GM10847 (cell line): ENCODE results near the gene OTOF.

Source experiments
- POLR2A ChIP-seq: IDR thresholded peaks from 2 replicates; pipeline ENCODE4 v1.6.1; 2011; ENCODE audit not compliant: insufficient read length; ENCODE audit errors: extremely low read depth

Gene OTOF

DNA sequence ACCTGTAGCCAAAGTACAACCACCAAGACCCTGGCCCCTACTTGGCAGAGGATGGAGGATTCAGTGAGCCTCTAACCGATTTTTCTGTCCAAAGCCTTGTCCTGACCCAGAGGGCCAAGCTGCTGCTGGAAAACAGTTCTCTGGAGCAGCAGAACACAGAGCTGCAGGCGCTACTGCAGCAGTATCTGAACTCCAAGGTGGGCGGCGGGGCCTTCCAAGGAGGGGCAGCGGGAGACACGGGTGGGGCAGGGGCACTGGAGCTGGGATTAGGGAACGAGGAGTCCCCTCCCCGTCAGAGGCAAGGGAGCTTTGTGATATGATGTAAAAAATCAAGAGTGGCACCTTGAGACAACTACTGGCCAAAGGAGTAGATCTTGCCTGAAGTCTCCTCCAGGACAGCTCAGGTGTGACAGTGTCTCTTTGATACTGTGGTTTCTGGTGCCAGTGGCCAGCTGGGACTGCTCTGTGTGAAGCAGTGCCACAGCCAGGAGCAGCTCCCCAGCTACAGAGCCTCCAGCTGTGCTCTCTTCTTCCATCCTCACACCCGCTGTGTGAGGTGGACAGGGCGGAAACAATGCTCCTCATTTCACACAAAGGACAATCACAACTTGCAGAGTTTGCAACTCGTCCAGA lies 22.8 kb downstream of the OTOF start:
- TF ChIP-seq POLR2A: no peak

DNA sequence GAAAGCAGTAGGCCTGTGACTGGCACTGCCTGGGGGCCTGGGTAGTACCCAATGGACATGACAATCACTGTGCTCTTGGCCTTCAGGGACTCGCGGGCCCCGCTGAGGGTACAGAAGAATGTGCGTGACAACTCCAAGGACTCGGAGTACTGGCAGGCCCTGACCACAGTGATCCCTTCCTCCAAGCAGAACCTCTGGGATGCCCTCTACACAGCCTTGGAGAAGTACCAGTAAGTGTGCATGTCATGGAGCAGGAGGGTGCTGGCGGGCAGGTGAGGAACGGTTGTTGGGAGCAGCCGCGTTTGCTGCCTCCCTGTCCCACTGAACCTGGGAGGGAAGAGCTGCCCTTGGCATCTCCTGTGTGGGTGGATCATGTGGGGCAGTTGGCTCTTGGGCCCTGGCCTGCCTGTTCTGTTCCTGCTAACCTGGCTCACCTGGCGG lies 23.3 kb downstream of the OTOF start:
- no peak for TF ChIP-seq POLR2A

- no peak for TF ChIP-seq POLR2A
These were observed 24.2 kb downstream of the OTOF start for GRCh38 chr2:26453421-26454329.

DNA sequence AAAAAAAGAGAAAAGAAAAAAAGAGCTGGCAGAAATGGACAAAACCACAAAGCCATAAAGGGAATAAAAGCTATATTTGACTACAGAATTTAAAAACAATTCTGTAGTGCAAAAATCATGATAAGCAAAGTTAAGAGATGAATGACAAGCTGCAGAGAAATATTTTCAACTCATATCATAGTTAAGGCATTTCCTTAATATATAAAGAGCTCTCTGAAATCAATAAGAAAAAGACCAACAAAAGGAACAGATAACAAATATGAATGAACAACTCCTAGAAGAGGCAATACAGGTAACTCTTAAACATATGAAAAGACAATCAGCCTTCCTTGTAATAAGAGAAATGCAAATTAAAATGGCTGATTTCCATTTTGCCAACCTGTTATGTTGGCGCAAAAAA lies 26.2 kb downstream of the OTOF start:
- TF ChIP-seq POLR2A: no peak

DNA sequence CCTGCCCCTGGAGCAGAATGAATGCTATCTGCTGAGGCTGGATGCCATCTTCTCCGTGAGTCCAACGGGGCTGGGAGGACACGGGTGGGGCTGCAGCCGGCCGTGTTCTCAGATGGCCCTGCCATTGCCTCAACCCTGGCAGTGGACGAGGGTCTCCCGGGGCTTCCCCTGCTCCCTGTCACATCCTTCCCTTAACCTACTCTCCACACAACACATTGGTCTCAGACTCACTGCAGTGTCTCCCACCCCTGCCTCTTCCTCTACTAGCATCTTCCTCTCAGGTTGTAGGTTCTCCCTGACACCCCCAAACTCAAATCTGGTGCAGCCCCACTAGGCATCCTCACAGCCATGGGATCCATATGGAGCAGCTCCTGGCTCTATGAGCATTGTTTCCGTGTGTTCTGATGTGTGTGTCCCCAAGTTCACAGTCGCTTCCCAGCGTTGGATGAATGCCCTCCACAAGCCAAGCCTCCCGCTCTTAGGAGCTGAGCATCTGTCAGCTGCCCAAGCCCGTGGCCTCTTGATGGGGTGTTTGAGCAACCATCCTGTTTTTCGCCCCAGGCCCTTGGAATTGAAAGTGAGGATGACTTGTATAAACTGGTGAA lies 27.8 kb downstream of the OTOF start:
- TF ChIP-seq POLR2A: no peak

GRCh38 chr2:26449278-26450030 lies 28.5 kb downstream of the OTOF start:
- no peak for TF ChIP-seq POLR2A

GRCh38 chr2:26448651-26449050 lies 29.3 kb downstream of the OTOF start:
- TF ChIP-seq POLR2A: no peak

GRCh38 chr2:26444236-26444635 lies 33.7 kb downstream of the OTOF start:
- no peak for TF ChIP-seq POLR2A

DNA sequence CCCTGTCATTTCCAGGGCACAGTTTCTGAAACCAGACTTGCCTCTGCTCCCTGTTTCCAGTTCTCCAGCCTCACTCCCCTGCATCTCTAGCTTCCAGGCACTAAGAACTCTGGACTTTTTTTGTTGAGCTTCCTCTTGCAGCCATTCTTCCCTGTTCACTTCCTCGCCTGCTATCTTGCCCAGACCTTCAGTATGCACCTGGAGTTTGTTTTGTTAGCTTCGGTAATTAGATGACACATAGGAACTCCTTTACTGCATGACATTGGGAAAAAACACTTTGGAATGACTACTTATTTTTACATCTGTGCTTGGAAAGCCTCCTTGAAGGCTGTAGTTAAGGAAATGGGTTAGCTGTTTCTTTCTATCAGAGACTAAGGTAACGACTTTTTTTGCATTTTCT lies 35.2 kb downstream of the OTOF start:
- no peak for TF ChIP-seq POLR2A

GRCh38 chr2:26442301-26442700 lies 35.6 kb downstream of the OTOF start:
- no peak for TF ChIP-seq POLR2A

GRCh38 chr2:26438926-26439325 lies 39.0 kb downstream of the OTOF start:
- no peak for TF ChIP-seq POLR2A

- TF ChIP-seq POLR2A: no peak
These were observed 39.4 kb downstream of the OTOF start for GRCh38 chr2:26438526-26438925.

GRCh38 chr2:26435106-26435505 lies 42.8 kb downstream of the OTOF start:
- no peak for TF ChIP-seq POLR2A

DNA sequence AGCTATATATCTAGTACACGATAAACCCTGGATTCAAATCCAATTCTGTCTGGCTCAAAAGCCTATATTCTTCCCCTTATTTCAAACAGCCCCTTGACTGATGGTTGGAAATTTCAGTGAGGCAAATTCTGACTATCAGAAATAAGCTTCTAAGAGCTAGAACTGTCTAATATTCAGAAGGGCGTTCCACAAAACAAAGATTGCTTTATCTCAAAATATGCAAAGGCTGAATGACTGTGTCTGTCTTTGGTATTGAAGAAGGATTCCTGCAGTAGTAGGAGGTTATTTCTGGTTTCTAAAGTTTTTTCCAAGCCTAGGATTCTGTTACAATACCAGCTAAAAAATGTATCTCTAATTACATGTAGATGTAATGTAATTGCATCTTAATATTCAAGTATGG lies 45.1 kb downstream of the OTOF start:
- no peak for TF ChIP-seq POLR2A

- TF ChIP-seq POLR2A: no peak
These were observed 45.6 kb downstream of the OTOF start for GRCh38 chr2:26432363-26432762.

DNA sequence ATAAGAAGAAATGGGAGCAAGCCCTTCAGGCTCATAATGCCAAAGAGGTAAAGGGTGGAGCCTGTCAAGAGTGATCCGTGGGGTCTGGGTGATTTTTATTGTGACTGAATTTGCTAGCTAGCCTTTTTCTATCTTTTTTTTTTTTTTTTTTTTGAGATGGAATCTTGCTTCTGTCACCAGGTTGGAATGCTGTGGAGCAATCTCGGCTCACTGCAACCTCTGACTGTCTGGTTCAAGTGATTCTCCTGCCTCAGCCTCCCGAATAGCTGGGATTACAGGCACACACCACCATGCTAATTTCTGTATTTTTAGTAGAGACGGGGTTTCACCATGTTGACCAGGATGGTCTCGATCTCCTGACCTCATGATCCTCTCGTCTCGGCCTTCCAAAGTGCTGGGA lies 47.1 kb downstream of the OTOF start:
- TF ChIP-seq POLR2A: no peak
